CD1c-positive myeloid dendritic cell (primary cell): ENCODE results near the gene FLRT3.

Experiments used
- DNase-seq: peaks from one replicate; pipeline ENCODE4 v3.0.0-alpha.2; 2016; ENCODE audit errors: extremely low spot score

FLRT3 gene

DNA sequence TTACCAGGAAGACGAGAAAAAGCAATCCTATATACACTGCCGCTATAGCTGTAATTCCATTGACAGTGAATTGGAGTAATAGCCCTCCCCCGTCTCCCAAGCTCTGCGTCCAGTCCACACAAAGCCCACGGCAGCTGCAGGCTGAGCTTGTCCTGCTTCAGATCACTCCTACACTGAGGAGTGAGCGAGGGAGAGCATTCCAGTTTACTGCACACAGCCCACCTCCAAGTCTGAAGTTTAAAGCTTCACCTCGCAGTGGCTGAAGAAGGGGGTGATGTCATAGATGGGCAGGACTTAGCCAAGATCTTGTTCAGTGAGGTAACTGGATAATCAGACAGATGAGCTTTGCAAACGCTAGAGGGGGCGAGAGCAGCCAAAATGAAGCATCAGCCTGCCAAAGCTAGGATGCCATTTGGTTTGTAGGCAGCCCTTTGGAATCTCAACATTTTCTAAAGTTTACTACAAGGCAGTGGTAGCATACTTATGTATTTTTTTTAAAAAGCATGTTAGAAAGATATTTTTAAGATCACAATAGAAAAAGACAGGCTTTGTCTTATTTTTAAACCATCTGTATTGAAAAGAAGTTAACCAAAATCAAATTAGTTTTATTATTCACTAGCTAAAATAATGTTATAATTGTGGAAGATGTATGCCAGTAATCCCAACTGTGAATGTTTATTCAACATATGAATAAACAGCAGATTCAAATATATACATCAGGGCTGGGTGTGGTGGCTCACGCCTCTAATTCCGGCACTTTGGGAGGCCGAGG lies at the start of gene FLRT3:
Gene FLRT3 (minus strand): TSS at position 213 of the 772 bp plus-strand sequence. CDS start 10,106 bp downstream, outside the sequence.
- DNase-seq, result peak; percentile 22

DNA sequence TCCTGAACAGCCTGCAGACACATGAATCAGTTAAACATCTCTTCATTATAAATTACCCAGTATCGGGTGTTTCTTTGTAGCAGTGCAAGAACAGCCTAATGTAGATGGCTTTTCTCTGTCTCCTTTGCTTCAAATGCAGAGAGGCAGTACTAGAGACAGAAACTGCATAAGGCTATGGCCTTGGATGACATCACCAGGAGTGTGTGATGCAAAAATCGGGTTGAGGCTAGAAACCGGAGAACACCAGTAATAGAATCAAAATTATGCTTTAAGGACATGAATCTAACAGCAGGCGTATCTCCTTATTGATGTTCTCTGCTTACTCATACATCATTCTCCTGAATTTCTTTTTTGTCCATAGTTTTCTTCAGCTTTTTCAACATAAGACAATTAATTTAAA lies 49.3 kb upstream of the FLRT3 start:
- DNase-seq, result no peak

DNA sequence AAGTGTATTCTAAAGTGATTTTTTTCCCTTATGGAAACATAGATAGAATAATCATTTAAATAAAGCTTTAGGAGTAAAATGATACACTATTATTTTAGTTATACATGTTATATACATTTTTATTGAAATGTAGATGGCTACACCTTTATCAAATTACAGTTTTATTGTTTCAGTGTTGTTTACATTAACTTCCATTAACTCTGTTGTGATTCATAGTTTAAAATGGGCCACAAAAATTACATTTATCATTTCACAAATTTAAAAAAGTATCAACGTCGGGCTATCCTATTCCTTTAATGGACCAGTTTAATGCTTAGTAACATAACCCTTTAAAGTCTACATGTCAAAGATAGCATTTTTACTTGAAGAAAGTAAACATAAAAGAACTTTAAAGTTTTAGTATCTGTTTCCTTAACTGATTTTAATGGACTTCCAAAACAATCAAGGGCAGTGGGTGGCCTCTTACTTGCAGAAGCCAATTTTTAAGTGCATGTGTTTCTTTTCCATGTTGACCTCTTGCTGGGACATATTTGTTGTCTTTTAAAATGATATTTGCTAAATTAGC lies 47.8 kb upstream of the FLRT3 start:
- DNase-seq, result no peak

- DNase-seq, result no peak
Measured at GRCh38 chr20:14384416-14385175, 47.2 kb upstream of the FLRT3 start.

- DNase-seq, result no peak
Measured at GRCh38 chr20:14383335-14383734, 45.9 kb upstream of the FLRT3 start.

DNA sequence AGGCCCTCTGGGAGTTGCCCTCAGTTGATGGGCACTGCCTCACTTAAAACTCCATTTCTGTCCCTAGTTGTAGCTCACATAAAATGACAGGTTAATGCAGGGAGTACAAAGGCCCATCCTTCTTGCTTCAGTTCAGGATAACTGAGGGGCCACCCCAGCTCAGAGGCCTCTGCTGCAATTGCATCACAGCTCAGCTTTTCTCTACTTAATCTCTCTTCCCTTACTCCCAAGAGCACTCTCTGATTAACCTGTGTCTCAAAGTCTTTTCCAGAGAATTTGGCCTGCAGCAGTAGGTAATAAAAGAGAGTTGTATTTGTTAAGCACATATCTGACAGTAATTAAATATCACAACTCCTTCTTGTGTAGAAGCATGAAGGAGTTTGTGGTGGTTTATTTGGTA lies 40.9 kb upstream of the FLRT3 start:
- DNase-seq, result no peak

GRCh38 chr20:14375416-14375985 lies 38.1 kb upstream of the FLRT3 start:
- no peak for DNase-seq

DNA sequence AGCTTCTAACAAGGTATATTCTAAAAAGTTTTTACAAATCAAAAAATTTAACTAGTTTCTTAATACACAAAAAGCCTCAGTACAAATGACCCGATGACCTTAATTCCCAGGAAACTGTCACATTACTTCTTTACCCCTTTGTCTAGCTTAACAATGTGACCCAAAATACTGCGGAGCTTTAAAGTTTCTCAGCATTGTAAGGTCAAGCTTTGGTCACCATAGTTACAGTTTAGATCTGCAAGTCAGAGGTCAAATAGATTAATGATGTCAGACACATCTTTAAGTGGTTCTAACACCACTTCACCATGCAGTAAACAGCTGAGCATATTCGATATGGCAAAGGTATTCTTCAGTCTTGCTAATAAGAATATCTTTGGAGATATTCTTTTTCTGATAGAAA lies 36.8 kb upstream of the FLRT3 start:
- no peak for DNase-seq

GRCh38 chr20:14361509-14362345 lies 24.3 kb upstream of the FLRT3 start:
- DNase-seq, result no peak

DNA sequence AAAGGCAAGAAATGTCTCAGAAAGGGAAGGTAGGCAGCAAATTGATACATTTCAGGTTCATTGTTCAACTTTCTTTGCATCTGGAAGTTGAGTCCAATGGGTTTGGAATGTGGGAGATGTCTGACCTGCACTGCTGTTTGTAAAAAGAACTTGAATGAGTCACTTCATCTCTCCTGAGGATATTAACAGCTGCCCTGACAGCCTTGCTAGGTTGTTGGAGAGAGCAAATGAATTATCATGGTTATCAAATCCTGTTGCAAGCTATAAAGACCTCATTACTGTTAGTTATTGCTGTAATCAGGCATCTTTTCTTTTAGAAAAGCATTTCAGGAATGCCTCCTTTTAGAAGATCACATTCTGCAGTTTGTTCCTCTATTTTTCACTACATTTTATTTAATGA lies 23.0 kb upstream of the FLRT3 start:
- no peak for DNase-seq

GRCh38 chr20:14355791-14356190 lies 18.4 kb upstream of the FLRT3 start:
- no peak for DNase-seq

DNA sequence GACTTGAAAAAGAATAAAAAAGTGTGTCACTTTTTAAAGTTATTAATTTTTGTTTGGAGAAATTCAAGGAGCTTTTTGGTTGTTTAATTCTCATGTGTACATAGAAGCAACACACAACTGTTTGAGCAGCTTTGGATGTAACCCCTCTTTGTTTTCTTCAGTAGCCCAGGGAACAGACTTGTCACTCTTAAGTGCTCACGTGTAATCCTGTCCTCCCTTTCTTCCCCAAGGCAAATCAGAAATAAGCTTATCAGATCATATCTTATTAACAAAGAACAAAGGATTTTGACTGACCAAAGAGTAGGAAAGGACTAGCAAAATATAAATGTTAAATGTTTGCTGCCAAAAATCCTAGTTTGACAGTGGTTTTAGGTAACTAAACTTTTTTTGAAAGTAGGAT lies 7.3 kb upstream of the FLRT3 start:
- no peak for DNase-seq

DNA sequence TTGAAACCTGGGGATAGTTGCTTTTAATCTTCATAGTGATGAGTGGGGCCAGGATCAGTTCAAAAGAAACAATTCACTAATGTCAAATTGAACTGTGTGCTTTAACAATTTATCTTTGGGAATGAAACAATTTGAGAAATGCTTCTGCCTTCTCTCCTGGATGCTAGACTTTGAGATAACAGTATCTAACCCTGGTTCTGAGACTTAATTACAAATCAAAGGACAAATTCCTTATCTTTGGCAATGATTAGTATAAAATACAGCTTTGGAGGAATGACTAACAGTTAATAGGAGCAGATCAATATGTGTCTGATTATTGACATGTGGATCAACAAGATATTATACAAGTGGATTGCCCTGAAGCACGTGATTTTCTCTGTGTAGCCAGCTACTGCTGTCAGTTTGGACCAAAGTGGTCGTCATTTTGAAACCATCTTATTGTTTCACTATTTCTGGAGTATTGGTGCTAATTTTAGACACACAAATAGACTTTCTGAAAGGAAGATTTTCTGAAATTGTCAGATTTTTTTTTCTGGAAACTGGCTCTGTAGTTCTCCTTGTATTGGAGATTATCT lies 6.2 kb upstream of the FLRT3 start:
- DNase-seq, result no peak

DNA sequence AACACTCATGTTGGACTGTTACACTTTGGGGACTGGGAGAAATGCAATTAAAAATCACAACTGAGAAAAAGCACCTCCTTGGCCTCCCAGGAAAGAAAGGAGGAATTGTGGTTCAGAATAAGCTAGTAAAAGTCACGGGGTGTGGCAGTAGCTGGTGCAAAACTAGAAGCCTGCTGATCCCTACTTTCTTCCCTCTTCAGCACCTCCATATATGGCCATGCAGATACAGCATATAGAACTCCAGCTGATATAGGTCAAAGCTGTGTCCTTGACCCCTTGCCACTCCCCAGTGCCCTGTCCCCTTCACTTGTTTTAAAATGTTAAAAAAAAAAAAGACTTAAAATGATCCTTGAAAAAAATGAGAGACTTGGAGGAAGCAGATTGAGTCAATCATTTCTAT lies 5.5 kb upstream of the FLRT3 start:
- DNase-seq, result no peak

DNA sequence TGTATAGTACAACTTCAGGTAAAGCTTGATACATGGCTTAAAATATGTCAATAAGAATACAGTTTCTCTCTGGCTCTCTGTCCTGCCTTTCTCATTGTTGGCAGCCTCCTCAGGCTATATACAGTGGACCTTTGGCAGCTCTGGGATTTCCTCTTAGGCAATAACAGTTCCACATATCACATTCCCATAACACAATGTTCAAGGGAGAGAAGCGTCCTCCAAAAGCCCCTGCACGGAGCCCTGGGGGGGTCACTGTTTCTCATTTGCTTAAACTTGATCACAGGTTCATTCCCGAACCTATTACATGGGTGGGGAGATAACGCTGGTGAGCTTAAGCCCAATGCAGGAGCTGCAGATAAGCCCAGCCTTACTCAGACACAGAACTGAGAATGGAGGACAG lies 4.4 kb upstream of the FLRT3 start:
- DNase-seq, result no peak

- DNase-seq, result no peak
Measured at GRCh38 chr20:14336686-14337085, 726 bp downstream of the FLRT3 start.

DNA sequence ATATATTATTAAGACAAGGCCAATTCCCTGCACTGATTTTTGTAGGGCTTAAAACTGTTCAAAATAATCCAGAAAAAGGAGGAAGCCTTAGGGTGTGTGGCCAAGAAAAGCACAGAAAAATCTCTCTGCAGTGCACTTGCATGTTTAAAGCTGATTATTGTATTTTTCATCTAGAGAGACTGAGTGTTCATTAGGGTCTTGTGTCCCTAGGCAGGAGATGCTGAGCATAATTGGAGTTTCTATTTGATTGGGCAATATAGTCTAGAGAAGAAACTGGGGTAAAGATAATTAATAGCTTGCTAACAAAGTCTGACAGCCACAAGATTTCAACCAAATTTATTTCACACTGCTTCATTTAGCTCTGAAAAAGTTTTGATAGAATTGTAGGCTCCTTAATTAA lies 2.4 kb downstream of the FLRT3 start:
- no peak for DNase-seq

- no peak for DNase-seq
Measured at GRCh38 chr20:14334306-14334930, 3.0 kb downstream of the FLRT3 start.

- no peak for DNase-seq
Measured at GRCh38 chr20:14333721-14334120, 3.7 kb downstream of the FLRT3 start.

- DNase-seq, result no peak
Measured at GRCh38 chr20:14332866-14333265, 4.5 kb downstream of the FLRT3 start.

DNA sequence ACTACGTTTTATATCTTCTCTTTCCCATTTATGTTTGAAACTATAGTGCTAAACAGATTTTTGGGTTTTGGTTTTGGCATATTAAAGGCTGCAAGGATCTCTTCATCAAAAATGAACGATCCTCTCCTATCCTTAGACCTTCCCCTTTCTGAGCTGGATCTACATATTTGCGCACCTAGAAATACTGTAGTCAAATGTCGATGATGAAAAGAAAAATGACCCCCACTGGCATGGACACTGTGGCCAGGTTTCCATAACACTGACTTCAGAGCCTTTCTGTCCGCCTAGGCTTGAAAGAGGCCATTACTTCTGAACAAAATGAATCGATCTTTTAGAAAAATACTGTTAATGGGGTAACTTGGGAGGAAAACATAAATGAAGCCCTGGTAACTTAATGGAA lies 5.8 kb downstream of the FLRT3 start:
- no peak for DNase-seq
